Islet precursor cell (in vitro differentiated cells): ENCODE measurements around the gene SLC38A2.
"Not testable (repeated sequence)": the region's sequence is repeated elsewhere in the genome, so short reads cannot be mapped to it uniquely, and the experiment has no call there.

ENCODE experiments used
- DNase-seq: peaks from one replicate; pipeline ENCODE4 v3.0.0-alpha.2; 2018

SLC38A2 gene

GRCh38 chr12:46372544-46373300 lies at the start of gene SLC38A2:
SLC38A2 (minus strand) TSS chr12:46372773; CDS start chr12:46371293, 1,480 bp downstream.
- DNase-seq, result peak; percentile 98

- no peak for DNase-seq
Observed at GRCh38 chr12:46419675-46420074, 47.1 kb upstream of the SLC38A2 start.

- DNase-seq, result no peak
Observed at GRCh38 chr12:46415552-46415951, 43.0 kb upstream of the SLC38A2 start.

GRCh38 chr12:46414591-46415268 lies 42.2 kb upstream of the SLC38A2 start:
- DNase-seq, result no peak

- DNase-seq, result no peak
Observed at GRCh38 chr12:46413368-46413767, 40.8 kb upstream of the SLC38A2 start.

- DNase-seq, result no peak
Observed at GRCh38 chr12:46412857-46413256, 40.3 kb upstream of the SLC38A2 start.

GRCh38 chr12:46410495-46410894 lies 37.9 kb upstream of the SLC38A2 start:
- no peak for DNase-seq

- no peak for DNase-seq
Observed at GRCh38 chr12:46409974-46410373, 37.4 kb upstream of the SLC38A2 start.

- no peak for DNase-seq
Observed at GRCh38 chr12:46409342-46409741, 36.8 kb upstream of the SLC38A2 start.

- DNase-seq, result no peak
Observed at GRCh38 chr12:46408441-46408840, 35.9 kb upstream of the SLC38A2 start.

- no peak for DNase-seq
Observed at GRCh38 chr12:46407361-46407760, 34.8 kb upstream of the SLC38A2 start.

GRCh38 chr12:46406352-46407027 lies 33.9 kb upstream of the SLC38A2 start:
- no peak for DNase-seq

GRCh38 chr12:46404733-46405132 lies 32.2 kb upstream of the SLC38A2 start:
- no peak for DNase-seq

- no peak for DNase-seq
Observed at GRCh38 chr12:46404225-46404631, 31.7 kb upstream of the SLC38A2 start.

GRCh38 chr12:46403719-46404070 lies 31.1 kb upstream of the SLC38A2 start:
- DNase-seq, result no peak

GRCh38 chr12:46402941-46403718 lies 30.6 kb upstream of the SLC38A2 start:
- DNase-seq, result no peak

GRCh38 chr12:46402451-46402850 lies 29.9 kb upstream of the SLC38A2 start:
- no peak for DNase-seq

GRCh38 chr12:46401662-46402061 lies 29.1 kb upstream of the SLC38A2 start:
- DNase-seq, result peak; percentile 70

GRCh38 chr12:46400406-46400805 lies 27.8 kb upstream of the SLC38A2 start:
- no peak for DNase-seq

- not testable (repeated sequence) for DNase-seq
Observed at GRCh38 chr12:46399461-46400248, 27.1 kb upstream of the SLC38A2 start.

- DNase-seq, result no peak
Observed at GRCh38 chr12:46396826-46397225, 24.3 kb upstream of the SLC38A2 start.

- DNase-seq, result no peak
Observed at GRCh38 chr12:46395388-46395787, 22.8 kb upstream of the SLC38A2 start.
